ENCODE measurements around the gene BRI3. TPM values are rescaled to one million over a fixed set of nuclear protein-coding genes. Genes with fewer than 3 reads are reported as not detected.

The BRI3 gene
- total and polyA plus RNA-seq, 2 experiments from 2014 or later = 73.3 to 195 TPM

DNA sequence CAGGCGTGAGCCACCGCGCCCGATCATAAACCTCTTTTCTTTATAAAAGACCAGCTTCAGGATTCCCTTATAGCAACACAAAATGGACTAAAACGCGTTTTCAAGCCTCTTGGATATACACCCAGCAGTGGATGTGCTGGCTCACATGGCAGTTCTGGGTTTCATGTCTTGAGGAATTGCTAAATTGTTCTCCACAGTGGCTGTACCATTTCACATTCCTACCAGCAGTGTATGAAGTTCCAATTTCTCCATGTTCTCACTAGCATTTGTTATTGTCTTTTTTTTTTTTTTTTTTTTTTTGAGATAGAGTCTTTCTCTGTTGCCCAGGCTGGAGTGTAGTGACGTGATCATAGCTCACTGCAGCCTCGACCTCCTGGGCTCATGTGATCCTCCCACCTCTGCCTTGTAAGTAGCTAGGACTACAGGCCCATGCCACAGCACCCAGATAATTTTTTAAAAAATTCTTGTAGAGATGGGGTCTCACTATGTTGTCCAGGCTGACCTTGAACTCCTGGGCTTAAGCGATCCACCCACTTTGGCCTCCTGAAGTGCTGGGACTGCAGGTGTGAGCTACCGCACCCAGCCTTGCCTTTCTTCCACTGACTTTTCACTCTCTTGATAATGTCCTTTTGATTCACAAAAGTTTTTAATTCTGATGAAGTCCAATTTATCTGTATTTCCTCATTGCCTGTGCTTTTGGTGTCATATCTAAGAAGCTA lies 46.9 kb upstream of the BRI3 start:
- Histone ChIP-seq H3K79me2 (ENCODE audit: insufficient read depth) (no peaks in the 10 kb centered on the region), H3K4me1 (ENCODE audit: insufficient read depth) (no peaks in the 10 kb centered on the region), H3K4me3 (no peak overlapping the region), H4K20me1 (ENCODE audit: insufficient read depth) (no peaks in the 10 kb centered on the region), H3K27me3 (replicated peaks; ENCODE audit: insufficient read depth) (no peaks in the 10 kb centered on the region), H3K36me3 (ENCODE audit: low read depth) (no peaks in the 10 kb centered on the region), H3F3A (ENCODE audit: insufficient read depth) (no peaks in the 10 kb centered on the region), H3K9me2 (ENCODE audit: insufficient read depth) (no peaks in the 10 kb centered on the region), H2AFZ (no peak overlapping the region), H3K9me3 (ENCODE audit: low read depth) (no peaks in the 10 kb centered on the region), H3K9ac (no peak overlapping the region), H3K27ac (no peak overlapping the region), H3K4me2 (ENCODE audit: unreplicated experiment) (no peak overlapping the region)
- in situ Hi-C loops (cut with MboI) = no loop called here
- DNase-seq = no peak
- TF ChIP-seq EZH2phosphoT487 (IDR thresholded peaks at IDR 0.05; ENCODE audit: insufficient read depth, low read depth) = no peak
- TF ChIP-seq EZH2 (IDR thresholded peaks at IDR 0.05; ENCODE audit: insufficient read depth, poor library complexity, severe bottlenecking) = no peak
- WGBS, 2 experiments (ENCODE audit: low coverage in 1 of 2, low lambda C conversion rate in 2 of 2, missing lambda C conversion rate in 2 of 2) = 93 to 95% methylated on average over 10 of the region's 10 CpGs

- Histone ChIP-seq H3K9ac (no peak overlapping the region), H3K27ac (no peak overlapping the region), H3K79me2 (ENCODE audit: insufficient read depth) (no peaks in the 10 kb centered on the region), H3K27me3 (replicated peaks; ENCODE audit: insufficient read depth) (no peaks in the 10 kb centered on the region), H3K4me3 (no peak overlapping the region), H3K4me2 (ENCODE audit: unreplicated experiment) (no peak overlapping the region), H3K9me2 (ENCODE audit: insufficient read depth) (no peaks in the 10 kb centered on the region), H3K36me3 (ENCODE audit: low read depth) (no peaks in the 10 kb centered on the region), H2AFZ (no peak overlapping the region), H3K4me1 (ENCODE audit: insufficient read depth) (no peaks in the 10 kb centered on the region), H4K20me1 (ENCODE audit: insufficient read depth) (no peaks in the 10 kb centered on the region), H3F3A (ENCODE audit: insufficient read depth) (no peaks in the 10 kb centered on the region), H3K9me3 (ENCODE audit: low read depth) (no peaks in the 10 kb centered on the region)
- in situ Hi-C loops (cut with MboI) = no loop called here
- 88 to 90% methylated on average over 11 of the region's 11 CpGs for WGBS, 2 experiments (ENCODE audit: low coverage in 1 of 2, low lambda C conversion rate in 2 of 2, missing lambda C conversion rate in 2 of 2)
- no peak for DNase-seq
- TF ChIP-seq EZH2phosphoT487 (IDR thresholded peaks at IDR 0.05; ENCODE audit: insufficient read depth, low read depth) = no peak
- TF ChIP-seq EZH2 (IDR thresholded peaks at IDR 0.05; ENCODE audit: insufficient read depth, poor library complexity, severe bottlenecking) = no peak
These were observed 45.6 kb upstream of the BRI3 start for GRCh38 chr7:98235901-98236300.

DNA sequence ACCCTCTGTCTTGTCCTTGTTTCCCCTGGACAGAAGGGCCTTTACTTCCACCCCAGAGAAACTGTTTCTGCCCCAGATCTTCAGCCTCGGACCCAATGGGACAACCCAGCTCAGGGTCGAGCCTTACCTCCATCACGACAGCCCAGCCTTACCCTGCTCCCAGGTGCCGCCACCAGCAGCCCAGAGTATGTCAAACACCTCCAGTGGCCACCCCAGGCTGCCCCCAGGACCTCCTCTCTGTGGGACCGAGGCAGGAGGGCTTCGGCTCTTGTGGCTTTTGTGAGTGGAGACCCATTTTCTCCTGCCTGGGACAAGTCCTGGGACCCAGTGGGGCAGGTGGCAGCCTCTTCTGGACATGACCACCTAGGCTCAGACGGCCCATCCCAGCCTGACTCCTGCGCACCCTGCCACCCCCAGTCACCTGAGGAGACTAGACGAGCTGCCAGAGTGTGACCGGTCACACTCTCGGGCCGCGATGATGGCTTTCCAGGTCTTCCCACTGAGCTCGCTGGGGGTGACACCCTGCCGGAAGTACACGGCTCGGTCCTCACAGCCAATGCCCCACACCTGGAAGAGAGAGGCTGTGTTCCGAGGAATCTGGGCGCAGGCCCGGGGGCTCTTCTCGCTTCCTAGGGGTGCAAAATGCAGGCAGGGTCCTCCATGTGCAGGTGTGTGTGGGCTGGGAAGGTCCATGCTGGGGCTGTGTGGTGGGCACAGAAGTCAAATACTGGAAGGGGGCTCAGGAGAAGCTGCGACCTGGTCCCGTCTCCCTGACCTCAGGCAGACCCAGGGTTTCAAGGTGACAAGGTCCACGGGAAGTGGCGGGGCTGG lies 44.9 kb upstream of the BRI3 start:
- in situ Hi-C loops (cut with MboI) = no loop called here
- Histone ChIP-seq H3F3A (ENCODE audit: insufficient read depth) (no peaks in the 10 kb centered on the region), H3K79me2 (ENCODE audit: insufficient read depth) (no peaks in the 10 kb centered on the region), H3K4me2 (ENCODE audit: unreplicated experiment) (no peak overlapping the region), H3K9me3 (ENCODE audit: low read depth) (no peaks in the 10 kb centered on the region), H3K4me3 (no peak overlapping the region), H3K9me2 (ENCODE audit: insufficient read depth) (no peaks in the 10 kb centered on the region), H3K36me3 (ENCODE audit: low read depth) (no peaks in the 10 kb centered on the region), H4K20me1 (ENCODE audit: insufficient read depth) (no peaks in the 10 kb centered on the region), H2AFZ (no peak overlapping the region), H3K27me3 (replicated peaks; ENCODE audit: insufficient read depth) (no peaks in the 10 kb centered on the region), H3K27ac (no peak overlapping the region), H3K9ac (no peak overlapping the region), H3K4me1 (ENCODE audit: insufficient read depth) (no peaks in the 10 kb centered on the region)
- WGBS, 2 experiments (ENCODE audit: low coverage in 1 of 2, low lambda C conversion rate in 2 of 2, missing lambda C conversion rate in 2 of 2) = 94 to 95% methylated on average over 25 of the region's 25 CpGs
- TF ChIP-seq EZH2phosphoT487 (IDR thresholded peaks at IDR 0.05; ENCODE audit: insufficient read depth, low read depth) = no peak
- TF ChIP-seq EZH2 (IDR thresholded peaks at IDR 0.05; ENCODE audit: insufficient read depth, poor library complexity, severe bottlenecking) = no peak
- no peak for DNase-seq

DNA sequence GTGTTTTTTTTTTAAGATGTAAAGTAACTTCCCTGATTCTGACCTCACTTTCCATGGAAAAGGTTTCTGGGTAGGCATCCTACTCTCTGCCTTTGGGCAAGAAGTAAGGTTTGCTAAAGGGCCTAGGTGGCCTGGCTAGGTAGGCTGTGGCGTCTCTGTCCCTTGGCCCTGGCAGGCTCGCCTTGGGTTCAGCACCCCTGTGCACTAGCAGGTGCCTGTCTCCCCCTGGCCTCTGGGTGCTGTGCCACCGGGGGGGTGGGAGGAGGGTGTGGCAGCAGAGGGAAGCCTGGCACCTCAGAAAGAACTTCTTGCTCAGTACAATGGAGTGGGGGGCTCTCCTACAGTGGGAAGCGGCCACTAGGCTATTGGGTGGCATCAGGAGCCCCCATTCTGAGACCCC lies 43.4 kb upstream of the BRI3 start:
- in situ Hi-C loops (cut with MboI) = no loop called here
- no peak overlapping the region for H3K9ac ChIP-seq
- H3K4me2 ChIP-seq (ENCODE audit: unreplicated experiment) = no peak overlapping the region
- H3F3A ChIP-seq (ENCODE audit: insufficient read depth) = no peaks in the 10 kb centered on the region
- H3K9me2 ChIP-seq (ENCODE audit: insufficient read depth) = no peaks in the 10 kb centered on the region
- H2AFZ ChIP-seq = no peak overlapping the region
- H3K27ac ChIP-seq = no peak overlapping the region
- no peak for TF ChIP-seq EZH2phosphoT487 (IDR thresholded peaks at IDR 0.05; ENCODE audit: insufficient read depth, low read depth)
- TF ChIP-seq EZH2 (IDR thresholded peaks at IDR 0.05; ENCODE audit: insufficient read depth, poor library complexity, severe bottlenecking) = no peak
- H3K4me1 ChIP-seq (ENCODE audit: insufficient read depth) = no peaks in the 10 kb centered on the region
- no peak for DNase-seq
- no peaks in the 10 kb centered on the region for H4K20me1 ChIP-seq (ENCODE audit: insufficient read depth)
- no peak overlapping the region for H3K4me3 ChIP-seq
- H3K27me3 ChIP-seq (replicated peaks; ENCODE audit: insufficient read depth) = no peaks in the 10 kb centered on the region
- H3K79me2 ChIP-seq (ENCODE audit: insufficient read depth) = no peaks in the 10 kb centered on the region
- WGBS, 2 experiments (ENCODE audit: low coverage in 1 of 2, low lambda C conversion rate in 2 of 2, missing lambda C conversion rate in 2 of 2) = 90 to 96% methylated on average over 4 of the region's 4 CpGs
- H3K9me3 ChIP-seq (ENCODE audit: low read depth) = no peaks in the 10 kb centered on the region
- H3K36me3 ChIP-seq (ENCODE audit: low read depth) = no peaks in the 10 kb centered on the region
